CD4-positive, alpha-beta T cell treated with Interleukin-4 for 1 hour (primary cell): ENCODE results near the gene FIGN.

Source experiments
- DNase-seq, 2 donors: peaks; one replicate each; pipeline ENCODE4 v3.0.0-alpha.2; 2020 to 2022

FIGN gene

GRCh38 chr2:163606878-163607277 is 128.9 kb downstream of the FIGN start:
- no peak for DNase-seq

DNA sequence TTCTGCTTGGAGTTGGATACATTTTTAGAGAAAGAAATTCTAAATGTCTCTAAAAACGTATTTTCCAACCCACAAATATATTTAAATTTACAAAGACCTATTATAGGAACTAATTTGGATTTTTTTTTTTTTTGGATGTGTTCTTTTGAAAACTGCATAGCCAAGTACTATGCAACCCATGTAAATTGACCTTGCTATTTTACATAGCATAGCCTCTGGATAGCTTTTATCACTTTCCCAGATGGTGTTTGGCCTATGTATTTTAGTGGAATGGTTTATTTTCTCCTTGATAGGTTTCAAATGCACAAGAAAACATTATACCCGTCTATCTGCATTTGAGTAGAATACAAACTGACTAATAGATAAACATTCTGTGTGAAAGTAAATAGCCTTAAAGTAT is 130.0 kb downstream of the FIGN start:
- DNase-seq = no peak

DNA sequence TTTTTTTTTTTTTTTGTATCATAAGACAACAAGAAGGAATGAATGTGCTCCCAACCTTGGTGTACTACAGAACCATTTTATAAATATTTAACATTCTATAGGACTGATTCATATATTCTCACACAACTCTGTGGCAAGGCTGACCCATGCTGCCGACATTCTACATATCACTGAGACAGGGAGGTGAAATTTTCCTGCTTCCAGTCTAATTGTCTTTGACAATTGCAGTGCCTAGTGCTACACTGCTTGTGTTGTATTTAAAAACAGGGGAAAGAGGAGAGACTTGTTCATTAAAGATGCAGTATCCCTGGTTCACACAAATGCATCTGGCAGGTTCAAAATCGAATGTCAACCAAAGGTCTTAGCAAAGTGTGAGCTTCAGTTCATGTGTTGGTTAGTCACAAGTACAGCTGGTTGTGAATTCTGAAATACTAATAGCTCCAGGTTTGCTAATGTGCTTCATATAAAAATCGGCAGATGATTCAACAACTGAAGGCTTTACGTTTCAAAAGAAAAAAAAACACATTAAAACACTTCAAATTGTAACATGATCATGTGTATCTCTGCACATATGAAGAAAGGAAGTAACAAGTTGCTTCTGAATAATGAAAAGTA is 130.8 kb downstream of the FIGN start:
- DNase-seq = no peak

- no peak for DNase-seq
Measured at GRCh38 chr2:163602196-163602595, 133.6 kb downstream of the FIGN start.

DNA sequence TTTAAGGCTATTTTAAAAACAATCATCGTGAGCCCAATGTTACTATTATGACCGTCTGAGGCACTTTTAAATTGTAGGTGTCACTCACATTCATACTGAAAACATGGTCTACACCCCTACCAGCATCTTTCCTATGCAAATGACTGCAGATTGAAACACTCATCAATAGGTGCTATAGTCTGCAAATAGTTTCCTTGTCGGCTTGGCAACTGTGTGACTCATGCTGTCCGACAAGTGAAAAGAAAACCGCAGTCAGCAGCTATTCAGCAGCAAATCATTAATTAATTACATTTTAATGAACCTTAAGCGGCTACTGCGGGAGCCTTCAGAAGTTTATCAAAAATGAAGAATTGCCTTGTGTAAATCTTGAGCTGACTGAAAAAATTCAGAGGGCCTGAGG is 134.4 kb downstream of the FIGN start:
- no peak for DNase-seq

- DNase-seq = no peak
Measured at GRCh38 chr2:163600801-163601200, 135.0 kb downstream of the FIGN start.

DNA sequence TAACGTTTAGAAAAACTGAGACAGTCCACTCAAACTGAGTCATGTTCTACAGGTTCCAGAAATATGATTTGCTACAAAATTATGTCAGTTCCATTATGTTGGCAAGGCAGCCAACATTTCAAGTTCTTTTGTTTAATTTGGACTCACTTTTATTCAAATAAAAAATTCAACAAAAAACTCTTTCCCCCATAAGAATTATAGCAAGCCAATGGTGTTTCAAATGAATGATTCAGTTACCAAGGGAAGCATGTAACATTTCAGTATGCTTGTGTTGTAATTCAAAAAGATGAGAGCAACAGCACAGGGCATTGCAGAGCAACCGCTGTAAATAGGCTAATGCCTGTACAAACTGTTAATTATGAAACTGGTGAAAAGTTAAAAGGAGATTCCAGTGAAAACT is 140.8 kb downstream of the FIGN start:
- DNase-seq = no peak

GRCh38 chr2:163594497-163594896 is 141.3 kb downstream of the FIGN start:
- no peak for DNase-seq

- DNase-seq = no peak
Measured at GRCh38 chr2:163593982-163594381, 141.8 kb downstream of the FIGN start.

GRCh38 chr2:163592954-163593622 is 142.7 kb downstream of the FIGN start:
- DNase-seq = no peak

GRCh38 chr2:163591461-163591860 is 144.3 kb downstream of the FIGN start:
- no peak for DNase-seq

GRCh38 chr2:163580757-163581156 is 155.1 kb downstream of the FIGN start:
- DNase-seq = no peak

GRCh38 chr2:163574309-163574708 is 161.5 kb downstream of the FIGN start:
- DNase-seq = no peak

DNA sequence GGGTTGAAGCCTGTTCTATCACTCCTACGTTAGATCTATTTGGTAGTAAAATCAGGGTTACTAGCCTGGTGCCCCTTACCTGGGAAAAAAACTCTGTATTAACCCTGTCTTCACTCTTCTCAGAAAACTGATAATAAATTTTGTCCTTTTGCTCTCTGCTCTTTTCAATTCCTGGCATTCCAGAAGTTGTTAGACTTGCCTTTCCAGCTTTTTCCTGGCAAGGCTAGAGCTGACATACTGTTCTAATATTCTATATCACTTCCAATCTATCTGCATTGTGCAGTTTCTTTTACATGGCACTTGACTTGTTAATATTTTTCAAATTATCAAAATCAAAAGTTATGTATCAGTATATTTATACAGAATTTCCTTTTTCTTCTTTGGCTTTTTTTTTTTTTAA is 162.2 kb downstream of the FIGN start:
- DNase-seq = no peak

GRCh38 chr2:163572850-163573249 is 163.0 kb downstream of the FIGN start:
- no peak for DNase-seq

DNA sequence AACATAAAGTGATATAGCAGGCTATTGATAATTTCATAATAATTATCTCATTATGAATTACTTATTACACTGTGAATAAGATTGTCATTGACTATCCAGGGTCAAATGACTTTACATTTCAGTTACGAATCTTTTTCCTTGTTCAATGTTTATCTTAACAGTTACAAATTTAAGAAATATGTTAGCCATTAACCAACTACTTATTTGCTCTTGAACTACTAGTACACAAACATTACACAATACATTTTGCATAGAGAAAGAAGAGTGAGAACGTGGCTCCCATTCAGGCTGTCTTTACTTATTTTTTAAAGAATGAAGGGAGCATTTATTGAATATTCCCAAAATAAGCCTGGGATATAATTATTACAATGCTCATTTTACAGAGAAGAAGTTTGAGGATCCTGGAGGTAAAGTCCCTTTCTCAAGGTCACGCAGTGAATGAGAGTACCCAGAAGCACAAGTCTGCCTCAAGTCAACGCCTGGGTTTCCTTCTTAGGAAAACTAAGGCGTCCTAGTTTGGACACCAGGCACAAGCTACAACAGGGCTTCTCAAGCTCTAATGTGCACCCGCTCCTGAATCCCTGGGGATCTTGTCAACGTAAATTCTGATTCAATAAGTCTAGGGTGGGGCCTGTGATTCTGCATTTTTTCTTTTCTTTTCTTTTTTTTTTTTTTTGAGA is 164.2 kb downstream of the FIGN start:
- no peak for DNase-seq

DNA sequence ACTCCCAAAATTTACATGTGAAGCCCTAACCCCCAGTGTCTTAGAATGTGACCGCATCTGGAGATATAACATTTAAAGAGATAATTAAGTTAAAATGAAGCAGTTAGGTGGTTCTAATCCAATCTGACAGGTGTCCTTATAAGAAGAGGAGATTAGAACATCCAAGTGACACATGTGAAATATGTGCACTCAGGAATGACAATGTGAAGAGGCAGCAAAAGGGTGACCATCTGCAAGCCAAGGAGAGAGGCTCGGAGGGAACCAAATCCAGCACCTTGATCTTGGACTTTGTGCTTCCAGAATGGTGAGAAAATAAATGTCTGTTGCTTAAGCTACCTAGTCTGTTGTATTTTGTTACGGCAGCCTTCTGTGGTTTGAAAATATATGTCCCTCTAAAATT is 165.4 kb downstream of the FIGN start:
- no peak for DNase-seq

DNA sequence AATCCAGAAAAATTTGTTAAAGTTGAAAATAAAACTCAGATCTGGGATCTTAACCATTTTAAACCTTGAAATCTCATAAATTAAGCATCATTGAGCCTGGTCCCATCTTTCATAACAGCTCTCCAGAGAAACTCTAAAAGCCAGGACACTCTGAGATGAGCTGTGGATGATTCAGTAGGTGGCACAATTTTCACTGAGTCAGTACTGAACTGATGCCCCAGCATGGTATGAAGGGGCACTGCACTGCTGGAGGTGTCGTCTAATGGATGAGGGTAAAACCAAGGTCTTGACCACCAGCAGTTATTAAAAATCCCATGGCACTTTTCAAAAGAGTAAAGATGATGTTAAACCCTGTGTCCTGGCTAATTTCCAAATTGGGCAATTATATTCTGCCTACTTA is 170.6 kb downstream of the FIGN start:
- no peak for DNase-seq

GRCh38 chr2:163564236-163564635 is 171.6 kb downstream of the FIGN start:
- no peak for DNase-seq

DNA sequence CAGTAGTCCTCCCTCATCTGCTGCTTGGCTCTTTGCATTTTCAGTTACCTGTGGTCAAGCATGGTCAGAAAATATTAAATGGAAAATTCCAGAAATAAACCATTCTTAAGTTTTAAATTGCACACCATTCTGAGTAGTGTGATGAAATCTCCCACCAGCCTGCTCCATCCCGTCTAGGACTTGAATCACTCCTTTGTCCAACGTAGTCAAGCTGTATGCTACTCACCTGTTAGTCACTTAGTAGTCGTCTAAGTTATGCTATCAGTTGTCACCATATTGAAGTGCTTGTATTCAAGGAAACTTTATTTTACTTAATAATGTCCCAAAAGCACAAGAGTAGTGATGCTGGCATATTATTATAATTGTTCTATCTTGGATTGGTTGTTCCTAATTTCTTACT is 172.5 kb downstream of the FIGN start:
- DNase-seq = no peak

DNA sequence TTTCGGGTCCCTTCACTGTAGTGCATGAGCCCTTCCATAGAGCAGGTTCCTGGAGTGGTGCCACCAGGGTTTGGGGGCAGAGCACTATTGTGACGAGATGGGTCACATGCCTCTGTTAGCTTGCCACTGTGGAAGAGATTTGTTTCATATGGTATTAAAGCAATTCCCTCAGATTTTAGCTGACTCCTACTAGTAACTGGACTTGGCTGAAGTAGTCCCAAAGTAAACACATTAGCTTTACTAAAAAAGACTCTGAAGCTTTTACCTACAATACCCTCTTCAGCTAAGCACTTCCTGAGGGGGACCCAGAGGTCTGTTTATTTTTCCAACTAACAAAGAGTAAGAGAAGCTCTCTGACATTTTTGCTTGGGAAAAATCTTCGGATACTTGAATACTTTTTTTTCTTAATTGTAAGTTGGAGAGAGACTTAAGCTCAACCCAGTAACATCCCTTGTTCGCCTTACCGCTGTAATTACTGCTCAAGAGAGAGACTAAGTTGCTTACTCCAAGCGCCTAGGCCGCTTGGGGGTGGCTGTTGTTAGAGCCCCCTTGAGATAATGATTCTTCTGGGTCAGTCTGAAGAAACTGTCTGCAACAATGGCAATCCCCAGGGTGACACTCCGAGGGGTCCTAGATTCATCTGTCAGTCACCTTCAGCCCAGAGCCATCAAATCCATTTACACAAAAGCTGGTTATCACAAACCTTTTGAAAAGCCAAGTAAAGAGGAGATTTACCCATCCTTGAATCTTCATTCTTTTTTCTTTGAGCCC is 177.4 kb downstream of the FIGN start:
- DNase-seq = no peak

GRCh38 chr2:163556511-163556910 is 179.3 kb downstream of the FIGN start:
- DNase-seq = no peak

GRCh38 chr2:163554864-163555263 is 180.9 kb downstream of the FIGN start:
- DNase-seq = no peak

DNA sequence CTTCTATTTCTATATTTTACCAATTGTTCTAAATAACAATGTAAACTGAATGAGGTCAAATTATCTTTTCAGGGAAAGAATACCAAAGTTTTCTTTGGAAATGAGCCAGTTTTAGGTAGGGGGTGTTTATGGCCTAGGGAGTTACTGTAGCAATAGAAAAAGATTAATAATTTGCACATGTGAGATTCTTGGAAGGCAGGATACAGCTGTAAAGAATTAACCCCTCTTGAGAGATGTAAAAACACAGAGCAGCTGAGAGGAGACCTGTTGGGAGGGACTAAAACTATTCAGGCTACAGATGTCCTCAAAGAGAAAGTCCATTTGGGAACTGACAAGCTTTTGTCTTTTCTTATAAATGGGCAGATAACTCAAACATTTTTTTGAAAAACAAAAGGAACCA is 182.2 kb downstream of the FIGN start:
- no peak for DNase-seq
